Skeletal muscle tissue (tissue), 4 donors: ENCODE data around the gene VAMP8. TPM values are rescaled to one million over a fixed set of nuclear protein-coding genes. Genes with fewer than 3 reads are reported as not detected.
"Not testable (repeated sequence)": the region's sequence is repeated elsewhere in the genome, so short reads cannot be mapped to it uniquely, and the experiment has no call there.

ENCODE experiments used
- H3K27ac ChIP-seq: one replicate; pipeline ENCODE4 v1.7.0; 2013; ENCODE audit warnings: mild to moderate bottlenecking, low read depth, low read length, inconsistent platforms
- H3K27me3 ChIP-seq, 3 donors: one replicate each; pipeline ENCODE4 v1.7.0; 2013; ENCODE audit warnings: low read length in 3 of 3; ENCODE audit not compliant: control insufficient read depth in 3 of 3, insufficient read depth in 3 of 3
- H3K36me3 ChIP-seq, 3 donors: one replicate each; pipeline ENCODE4 v1.7.0; 2013; ENCODE audit warnings: low read length in 3 of 3; ENCODE audit not compliant: control insufficient read depth in 3 of 3, insufficient read depth in 3 of 3
- H3K4me1 ChIP-seq, 3 donors: one replicate each; pipeline ENCODE4 v1.7.0; 2013; ENCODE audit warnings: low read length in 3 of 3, mild to moderate bottlenecking in 3 of 3; ENCODE audit not compliant: control insufficient read depth in 3 of 3, insufficient read depth in 3 of 3
- H3K4me3 ChIP-seq, 3 donors: one replicate each; pipeline ENCODE4 v1.7.0; 2013; ENCODE audit warnings: low read length in 3 of 3
- H3K9ac ChIP-seq, 3 donors: one replicate each; pipeline ENCODE4 v1.7.0; 2013; ENCODE audit warnings: low read length in 3 of 3, mild to moderate bottlenecking in 3 of 3, moderate library complexity in 2 of 3, low read depth in 1 of 3
- H3K9me3 ChIP-seq, 3 donors: one replicate each; pipeline ENCODE4 v1.7.0; 2013; ENCODE audit warnings: low read length in 3 of 3; ENCODE audit not compliant: control insufficient read depth in 3 of 3
- total RNA-seq: library from RNA; depleted of rRNA; stranded (reverse); fragments of >200 nt; gene quantifications from one replicate; pipeline ENCODE4 v1.2.3, GENCODE V29; 2014
- donor health status: Osteomylitis.

The VAMP8 gene
- total RNA-seq, 1 donor from 2014 or later, result 4.7 TPM

DNA sequence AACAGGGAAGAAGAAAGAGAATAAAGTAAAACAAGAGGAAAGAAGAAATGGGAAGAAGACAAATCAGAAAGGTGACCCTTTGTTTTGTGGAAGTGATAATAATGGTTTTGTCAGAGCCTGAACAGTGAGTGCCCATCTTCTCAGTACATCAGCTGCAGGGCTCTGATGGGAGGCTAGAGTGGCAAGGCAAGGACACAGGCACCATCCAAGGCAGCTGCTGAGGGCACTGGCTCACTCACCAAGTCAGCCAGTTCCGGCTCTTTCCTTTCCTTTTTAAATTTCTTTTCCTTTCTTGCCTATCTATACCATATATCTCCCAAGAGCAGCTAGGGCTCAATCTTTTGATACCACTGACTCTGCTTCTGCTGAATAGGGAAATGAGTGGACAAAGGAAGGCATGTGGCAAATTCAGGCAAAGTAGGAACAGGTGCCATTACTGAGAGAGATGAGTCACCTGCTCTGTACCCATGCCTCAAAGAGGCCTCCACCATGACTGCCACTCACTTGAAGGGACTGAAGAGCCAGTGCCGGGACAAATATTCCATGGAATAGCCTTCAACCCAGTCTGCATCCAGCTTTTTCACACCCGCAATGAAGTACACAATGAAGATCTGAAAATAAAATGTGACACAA, 22.3 kb upstream of the VAMP8 start:
- no peak overlapping the region for H3K27ac ChIP-seq

GRCh38 chr2:85557130-85557529, 20.3 kb upstream of the VAMP8 start:
- Histone ChIP-seq H3K27me3 (no peaks in the 10 kb centered on the region), H3K27ac (no peak overlapping the region), H3K4me3 (no peak overlapping the region), H3K4me1 (peaks cover 10 to 25% (median 16%) of the 10 kb centered on the region in 3 donors), H3K9me3 (no peaks in the 10 kb centered on the region), H3K9ac (no peak overlapping the region), H3K36me3 (peaks cover 40 to 45% (median 40%) of the 10 kb centered on the region in 3 donors)

More for the DNA sequence above, 22.3 kb upstream of the VAMP8 start:
- Histone ChIP-seq H3K27me3 (no peaks in the 10 kb centered on the region), H3K9me3 (no peaks in the 10 kb centered on the region), H3K4me3 (no peak overlapping the region), H3K9ac (no peak overlapping the region), H3K36me3 (peaks cover 49 to 64% (median 55%) of the 10 kb centered on the region in 3 donors), H3K4me1 (peaks cover 10 to 20% (median 19%) of the 10 kb centered on the region in 3 donors)

- no peaks in the 10 kb centered on the region for H3K27me3 ChIP-seq
- H3K4me1 ChIP-seq, result peaks cover 10 to 23% (median 16%) of the 10 kb centered on the region in 3 donors
- peaks cover 30 to 37% (median 33%) of the 10 kb centered on the region in 3 donors for H3K36me3 ChIP-seq
- no peak overlapping the region for H3K27ac ChIP-seq
- H3K9ac ChIP-seq, result peak overlapping the region in 1 of 3 donors; percentile 11
- no peak overlapping the region for H3K4me3 ChIP-seq
- no peaks in the 10 kb centered on the region for H3K9me3 ChIP-seq
Observed at GRCh38 chr2:85558160-85558559, 19.2 kb upstream of the VAMP8 start.

- H3K27me3 ChIP-seq, H3K9me3 ChIP-seq, H3K27ac ChIP-seq: not testable (repeated sequence)
- Histone ChIP-seq H3K4me3 (peak overlapping the region; percentile 97 to 99 (median 97)), H3K36me3 (peaks cover 14 to 17% (median 16%) of the 10 kb centered on the region in 3 donors), H3K4me1 (peaks cover 10 to 23% (median 16%) of the 10 kb centered on the region in 3 donors), H3K9ac (peak overlapping the region; percentile 96 to 100 (median 98))
Observed at GRCh38 chr2:85560403-85560726, 17.0 kb upstream of the VAMP8 start.

DNA sequence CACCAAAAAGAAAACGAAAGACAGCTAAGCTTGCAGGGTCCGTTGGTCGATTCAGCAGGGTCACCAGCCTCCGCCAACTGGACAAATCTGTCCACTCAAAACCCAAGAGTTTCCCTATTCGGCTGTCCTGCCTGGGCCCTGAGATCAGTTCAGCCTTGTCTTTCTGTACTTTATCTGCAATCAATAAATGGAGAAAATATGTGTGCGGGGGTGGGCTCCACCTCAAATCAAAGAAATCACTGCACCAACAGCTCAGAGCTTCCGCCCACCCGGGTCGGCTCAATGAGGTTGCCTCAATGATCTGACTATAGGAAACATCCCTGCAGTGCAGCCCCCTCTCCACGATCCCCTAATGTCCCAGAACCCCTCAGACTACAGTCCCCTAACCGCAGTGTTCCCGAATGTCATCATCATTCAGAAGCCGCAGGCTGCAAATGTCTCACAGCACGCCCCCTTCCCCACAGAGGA, 16.5 kb upstream of the VAMP8 start:
- Histone ChIP-seq H3K27ac (peak overlapping the region; percentile 80), H3K4me1 (peaks cover 10 to 23% (median 16%) of the 10 kb centered on the region in 3 donors), H3K36me3 (peaks cover 12 to 16% (median 15%) of the 10 kb centered on the region in 3 donors), H3K4me3 (peak overlapping the region; percentile 97 to 99 (median 97)), H3K9ac (peak overlapping the region; percentile 96 to 100 (median 98)), H3K9me3 (no peaks in the 10 kb centered on the region), H3K27me3 (no peaks in the 10 kb centered on the region)

DNA sequence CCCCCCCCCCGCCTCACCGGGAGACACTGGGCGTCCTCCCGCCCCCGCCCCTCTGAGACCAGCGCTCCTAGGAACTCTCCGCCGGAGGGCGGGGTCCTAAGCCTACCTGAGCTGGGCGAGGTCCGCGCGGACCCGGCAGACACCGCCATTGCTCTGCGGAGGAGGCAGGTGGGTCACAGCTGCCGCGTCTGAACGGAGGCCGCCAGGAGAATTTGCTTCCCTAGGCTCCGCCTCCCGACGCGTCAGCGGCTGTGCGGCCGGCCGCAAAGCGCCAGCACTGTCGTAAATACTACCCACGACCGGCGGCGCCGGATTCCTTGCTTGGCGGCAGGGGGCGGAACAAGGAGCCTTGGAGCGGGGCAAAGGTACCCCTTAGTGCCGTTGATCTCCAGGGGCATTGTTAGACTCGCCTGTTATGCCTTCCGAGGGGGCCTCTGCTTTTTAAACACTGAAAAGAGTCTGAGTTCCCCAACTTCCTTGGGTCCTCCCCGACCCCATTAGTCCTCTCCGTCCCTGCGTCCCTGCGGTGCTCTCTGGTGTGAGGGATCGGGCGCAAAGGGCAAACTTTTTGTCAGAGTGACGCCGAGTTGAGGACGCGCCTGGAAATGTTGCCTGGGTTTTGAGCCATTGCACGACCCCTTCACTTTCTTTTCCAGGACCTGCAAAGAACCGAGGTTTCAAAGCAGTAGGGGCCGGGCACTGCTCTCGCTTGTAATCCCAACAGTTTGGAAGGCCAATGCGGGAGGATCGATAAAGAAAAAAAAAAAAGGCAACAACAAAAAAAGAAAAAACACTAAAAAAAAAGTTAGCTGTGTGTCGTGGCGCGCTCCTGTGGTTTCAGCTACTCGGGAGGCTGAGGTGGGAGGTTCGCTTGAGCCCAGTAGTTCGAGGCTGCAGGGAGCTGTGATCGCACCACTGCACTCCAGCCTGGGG, 15.8 kb upstream of the VAMP8 start, which contains the start of gene GGCX:
Gene GGCX, minus strand, starts transcription at position 214 of the 933 bp plus-strand sequence. Its CDS starts 65 bp downstream, at position 149.
- Histone ChIP-seq H3K9me3 (no peaks in the 10 kb centered on the region), H3K9ac (peak within 1 kb of the TSS; percentile 96 to 100 (median 98)), H3K27me3 (no peaks in the 10 kb centered on the region), H3K27ac (peak within 1 kb of the TSS; percentile 80), H3K4me3 (peak within 1 kb of the TSS; percentile 97 to 99 (median 97)), H3K4me1 (peaks cover 10 to 23% (median 16%) of the 10 kb centered on the region in 3 donors), H3K36me3 (peaks cover 12 to 15% (median 13%) of the 10 kb centered on the region in 3 donors)

DNA sequence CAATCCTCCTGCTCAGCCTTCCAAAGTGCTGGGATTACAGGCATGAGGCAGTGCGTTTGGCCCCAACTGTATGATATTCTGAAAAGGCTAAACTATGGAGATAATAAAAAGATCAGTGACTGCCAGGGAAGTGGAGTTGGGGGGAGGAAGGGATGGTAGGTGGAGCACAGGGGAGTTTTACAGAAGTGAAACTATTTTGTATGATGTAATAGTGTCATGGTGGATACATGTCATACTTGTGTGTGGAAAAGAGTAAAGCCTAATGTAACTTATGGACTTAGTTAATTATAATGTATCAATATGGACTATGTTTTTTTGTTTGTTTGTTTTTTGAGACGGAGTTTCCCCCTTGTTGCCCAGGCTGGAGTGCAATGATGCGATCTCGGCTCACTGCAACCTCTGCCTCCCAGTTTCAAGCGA, 13.2 kb upstream of the VAMP8 start:
- H3K36me3 ChIP-seq, result peaks cover 0 to 1% (median under 1%) of the 10 kb centered on the region in 3 donors
- no peak overlapping the region for H3K4me3 ChIP-seq
- no peaks in the 10 kb centered on the region for H3K27me3 ChIP-seq
- H3K9ac ChIP-seq, result no peak overlapping the region
- H3K4me1 ChIP-seq, result peaks cover 10 to 20% (median 16%) of the 10 kb centered on the region in 3 donors
- no peak overlapping the region for H3K27ac ChIP-seq
- no peaks in the 10 kb centered on the region for H3K9me3 ChIP-seq

DNA sequence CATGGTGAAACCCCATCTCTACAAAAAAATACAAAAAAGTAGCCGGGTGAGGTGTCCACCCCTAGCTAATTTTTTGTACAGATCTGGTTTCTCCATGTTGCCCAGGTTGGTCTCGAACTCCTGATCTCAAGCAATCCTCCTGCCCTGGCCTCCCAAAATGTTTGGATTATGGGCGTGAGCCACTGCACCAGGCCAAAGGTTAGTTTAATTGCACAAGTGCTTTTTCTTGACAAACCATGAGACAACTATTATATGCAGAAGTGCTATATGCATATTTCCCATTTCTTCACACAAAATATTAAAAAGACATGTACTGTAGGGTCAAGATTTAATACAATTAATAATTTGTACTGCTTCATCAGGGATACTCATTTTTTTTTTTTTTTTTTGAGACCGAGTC, 11.1 kb upstream of the VAMP8 start:
- Histone ChIP-seq H3K27ac (no peak overlapping the region), H3K36me3 (no peaks in the 10 kb centered on the region), H3K9ac (no peak overlapping the region), H3K9me3 (no peaks in the 10 kb centered on the region), H3K27me3 (no peaks in the 10 kb centered on the region), H3K4me1 (peaks cover 0 to 5% (median 2%) of the 10 kb centered on the region in 3 donors), H3K4me3 (no peak overlapping the region)

GRCh38 chr2:85575739-85576138, 1.6 kb upstream of the VAMP8 start:
- no peak overlapping the region for H3K9ac ChIP-seq
- H3K27ac ChIP-seq, result no peak overlapping the region
- H3K4me3 ChIP-seq, result no peak overlapping the region
- H3K4me1 ChIP-seq, result peaks cover 23 to 33% (median 26%) of the 10 kb centered on the region in 3 donors
- H3K27me3 ChIP-seq, result no peaks in the 10 kb centered on the region
- no peaks in the 10 kb centered on the region for H3K9me3 ChIP-seq
- H3K36me3 ChIP-seq, result no peaks in the 10 kb centered on the region
